WTC11 (cell line): Measurements from ENCODE around the gene ARHGEF37. TPM values are rescaled to one million over a fixed set of nuclear protein-coding genes. Genes with fewer than 3 reads are reported as not detected.

Experiments
- ATAC-seq: fragments of 200-7000 bp; cut with Tn5 transposase; 2 replicates; pipeline ENCODE4 v1.10.0; 2021; ENCODE audit warnings: mild to moderate bottlenecking, moderate library complexity
- CTCF ChIA-PET: fragments of 300-600 bp; sonication (Branson Sonifier 250); formaldehyde crosslinking; loops from one replicate; lab custom pipeline; 2021; ENCODE audit warnings: antibody characterized with exemption; lab: Charles Lee
- POLR2A ChIA-PET: fragments of 350-600 bp; sonication (Branson Sonifier 250); formaldehyde crosslinking; loops from one replicate; lab custom pipeline; 2021; ENCODE audit warnings: antibody characterized with exemption; lab: Charles Lee
- DNase-seq: peaks from one replicate; pipeline ENCODE4 v3.0.0; 2021; ENCODE audit warnings: low spot score
- H3K27ac Mint-ChIP-seq: 2 replicates; pipeline ENCODE4 v1.8.0; 2021; ENCODE audit warnings: mixed read lengths
- H3K27me3 Mint-ChIP-seq: 2 replicates; pipeline ENCODE4 v1.8.0; 2021; ENCODE audit warnings: low read depth, mild to moderate bottlenecking, moderate library complexity, mixed read lengths
- H3K36me3 Mint-ChIP-seq: 2 replicates; pipeline ENCODE4 v1.8.0; 2021; ENCODE audit warnings: mixed read lengths
- H3K4me1 Mint-ChIP-seq: 2 replicates; pipeline ENCODE4 v1.8.0; 2022; ENCODE audit warnings: mixed read lengths
- H3K4me3 Mint-ChIP-seq: 2 replicates; pipeline ENCODE4 v1.8.0; 2021; ENCODE audit warnings: mild to moderate bottlenecking, moderate library complexity, mixed read lengths
- H3K9me3 Mint-ChIP-seq: 2 replicates; pipeline ENCODE4 v1.8.0; 2021; ENCODE audit warnings: mixed read lengths
- GABPB1 ChIP-seq: sonication (generic); formaldehyde crosslinking; IDR thresholded peaks from 2 replicates; pipeline ENCODE4 v1.8.1; 2023; ENCODE audit warnings: mild to moderate bottlenecking, missing genetic modification reagents
- KAT7 ChIP-seq: sonication (generic); formaldehyde crosslinking; IDR thresholded peaks from 2 replicates; pipeline ENCODE4 v1.8.1; 2023; ENCODE audit warnings: missing genetic modification reagents, mild to moderate bottlenecking, borderline replicate concordance
- SMAD3 ChIP-seq: sonication (generic); formaldehyde crosslinking; IDR thresholded peaks from 2 replicates; pipeline ENCODE4 v1.8.0; 2022; ENCODE audit warnings: missing genetic modification reagents, mild to moderate bottlenecking, borderline replicate concordance
- STAT6 ChIP-seq: sonication (generic); formaldehyde crosslinking; conservative IDR thresholded peaks from 2 replicates; pipeline ENCODE4 v1.8.1; 2023; ENCODE audit warnings: mild to moderate bottlenecking, low read depth, missing genetic modification reagents, moderate library complexity
- ZNF317 ChIP-seq: sonication (generic); formaldehyde crosslinking; IDR thresholded peaks from 2 replicates; pipeline ENCODE4 v1.8.1; 2023; ENCODE audit warnings: low read depth, mild to moderate bottlenecking, moderate library complexity, missing genetic modification reagents, borderline replicate concordance
- ZNF396 ChIP-seq: fragments of 250-450 bp; sonication (Bioruptor Pico); IDR thresholded peaks from 2 replicates; pipeline ENCODE4 v1.8.0; 2021; ENCODE audit warnings: mild to moderate bottlenecking, moderate library complexity, borderline replicate concordance
- ZNF416 ChIP-seq: fragments of 250-450 bp; sonication (Bioruptor Pico); IDR thresholded peaks from 2 replicates; pipeline ENCODE4 v1.9.0; 2021; ENCODE audit warnings: mild to moderate bottlenecking, inconsistent platforms
- total RNA-seq: library from RNA; stranded (reverse); gene quantifications from 3 replicates; pipeline ENCODE4 v1.2.3, GENCODE V29; 2021
- TF ChIP-seq, protein P1 (sequence below): fragments of 200-600 bp; IDR thresholded peaks from 2 replicates; pipeline ENCODE4 v1.8.0; 2022; ENCODE audit warnings: antibody characterized with exemption
- TF ChIP-seq, protein P2 (sequence below): sonication (generic); formaldehyde crosslinking; IDR thresholded peaks from 2 replicates; pipeline ENCODE4 v1.8.1; 2023; ENCODE audit warnings: mild to moderate bottlenecking, missing genetic modification reagents, moderate library complexity
- TF ChIP-seq, protein P3 (sequence below): sonication (generic); formaldehyde crosslinking; IDR thresholded peaks from 2 replicates; pipeline ENCODE4 v1.8.1; 2023; ENCODE audit warnings: mild to moderate bottlenecking, moderate library complexity, missing genetic modification reagents
- TF ChIP-seq, protein P4 (sequence below): sonication (generic); formaldehyde crosslinking; IDR thresholded peaks from 2 replicates; pipeline ENCODE4 v1.8.1; 2022; ENCODE audit warnings: low read depth, missing genetic modification reagents, borderline replicate concordance
- TF ChIP-seq, protein P5 (sequence below): sonication (generic); formaldehyde crosslinking; IDR thresholded peaks from 2 replicates; pipeline ENCODE4 v1.8.1; 2023; ENCODE audit warnings: mild to moderate bottlenecking, missing genetic modification reagents

Gene ARHGEF37
- total RNA-seq, 1 experiment from 2014 or later: 1.1 TPM

DNA sequence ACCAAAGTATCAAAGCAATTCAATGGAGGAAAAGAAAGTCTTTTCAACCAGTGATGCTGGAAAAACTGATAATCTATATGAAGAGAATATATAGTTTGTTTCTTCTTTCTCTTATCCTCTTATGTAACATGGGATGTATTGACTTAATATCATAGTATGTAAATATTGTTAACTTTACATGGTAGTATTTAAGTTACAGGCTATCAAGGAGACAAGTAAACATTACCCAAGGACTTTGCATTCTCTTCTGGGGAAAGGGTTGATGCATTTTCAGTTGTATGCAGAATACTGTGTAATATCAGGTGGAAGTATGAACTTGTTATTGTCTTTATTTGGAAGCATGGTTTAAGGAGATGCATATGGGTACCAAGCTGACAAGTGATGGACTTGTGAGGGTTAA is 9.1 kb upstream of the ARHGEF37 start (continued):
- TF ChIP-seq STAT6 (CRISPR knock-in tag) (no peak), ZNF396 (CRISPR knock-in tag) (no peak)
- TF ChIP-seq, protein P1, sequence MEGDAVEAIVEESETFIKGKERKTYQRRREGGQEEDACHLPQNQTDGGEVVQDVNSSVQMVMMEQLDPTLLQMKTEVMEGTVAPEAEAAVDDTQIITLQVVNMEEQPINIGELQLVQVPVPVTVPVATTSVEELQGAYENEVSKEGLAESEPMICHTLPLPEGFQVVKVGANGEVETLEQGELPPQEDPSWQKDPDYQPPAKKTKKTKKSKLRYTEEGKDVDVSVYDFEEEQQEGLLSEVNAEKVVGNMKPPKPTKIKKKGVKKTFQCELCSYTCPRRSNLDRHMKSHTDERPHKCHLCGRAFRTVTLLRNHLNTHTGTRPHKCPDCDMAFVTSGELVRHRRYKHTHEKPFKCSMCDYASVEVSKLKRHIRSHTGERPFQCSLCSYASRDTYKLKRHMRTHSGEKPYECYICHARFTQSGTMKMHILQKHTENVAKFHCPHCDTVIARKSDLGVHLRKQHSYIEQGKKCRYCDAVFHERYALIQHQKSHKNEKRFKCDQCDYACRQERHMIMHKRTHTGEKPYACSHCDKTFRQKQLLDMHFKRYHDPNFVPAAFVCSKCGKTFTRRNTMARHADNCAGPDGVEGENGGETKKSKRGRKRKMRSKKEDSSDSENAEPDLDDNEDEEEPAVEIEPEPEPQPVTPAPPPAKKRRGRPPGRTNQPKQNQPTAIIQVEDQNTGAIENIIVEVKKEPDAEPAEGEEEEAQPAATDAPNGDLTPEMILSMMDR: no peak
- TF ChIP-seq, protein P2, sequence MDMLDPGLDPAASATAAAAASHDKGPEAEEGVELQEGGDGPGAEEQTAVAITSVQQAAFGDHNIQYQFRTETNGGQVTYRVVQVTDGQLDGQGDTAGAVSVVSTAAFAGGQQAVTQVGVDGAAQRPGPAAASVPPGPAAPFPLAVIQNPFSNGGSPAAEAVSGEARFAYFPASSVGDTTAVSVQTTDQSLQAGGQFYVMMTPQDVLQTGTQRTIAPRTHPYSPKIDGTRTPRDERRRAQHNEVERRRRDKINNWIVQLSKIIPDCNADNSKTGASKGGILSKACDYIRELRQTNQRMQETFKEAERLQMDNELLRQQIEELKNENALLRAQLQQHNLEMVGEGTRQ: no peak
- TF ChIP-seq, all 79 proteins: peak for 0

DNA sequence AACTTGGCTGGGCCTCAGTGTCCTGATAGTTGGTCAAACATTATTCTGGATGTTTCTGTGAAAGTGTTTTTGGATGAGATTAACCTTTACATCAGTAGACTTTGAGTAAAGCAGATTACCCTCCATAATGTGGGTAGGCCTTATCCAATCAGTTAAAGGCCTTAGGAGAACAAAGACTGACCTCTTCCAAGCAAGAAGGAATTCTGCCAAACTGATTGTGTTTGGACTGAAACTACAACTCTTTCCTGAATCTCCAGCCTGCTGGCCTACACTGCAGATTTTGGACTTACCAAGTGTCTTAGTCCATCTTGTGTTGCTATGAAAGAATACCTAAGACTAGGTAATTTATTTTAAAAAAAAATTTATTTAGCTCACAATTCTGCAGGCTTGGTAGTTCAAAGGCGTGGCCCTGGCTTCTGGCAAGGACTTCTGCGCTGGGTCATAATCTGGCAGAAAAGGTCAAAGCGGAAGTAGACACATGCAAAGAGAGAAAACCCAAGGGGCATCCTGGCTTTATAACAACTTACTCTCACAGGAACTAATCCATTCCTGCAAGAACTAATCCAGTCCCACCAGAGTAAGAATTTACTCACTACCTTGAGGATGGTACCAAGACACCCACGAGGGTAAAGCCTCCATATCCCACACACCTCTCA is 8.6 kb upstream of the ARHGEF37 start:
- DNase-seq (no peak), ATAC-seq (no peak)
- CTCF ChIA-PET: no interaction called here
- H3K36me3 Mint-ChIP-seq: no peaks in the 10 kb centered on the region
- H3K27me3 Mint-ChIP-seq: no peaks in the 10 kb centered on the region
- no peak for TF ChIP-seq GABPB1 (CRISPR knock-in tag)
- TF ChIP-seq, protein P3, sequence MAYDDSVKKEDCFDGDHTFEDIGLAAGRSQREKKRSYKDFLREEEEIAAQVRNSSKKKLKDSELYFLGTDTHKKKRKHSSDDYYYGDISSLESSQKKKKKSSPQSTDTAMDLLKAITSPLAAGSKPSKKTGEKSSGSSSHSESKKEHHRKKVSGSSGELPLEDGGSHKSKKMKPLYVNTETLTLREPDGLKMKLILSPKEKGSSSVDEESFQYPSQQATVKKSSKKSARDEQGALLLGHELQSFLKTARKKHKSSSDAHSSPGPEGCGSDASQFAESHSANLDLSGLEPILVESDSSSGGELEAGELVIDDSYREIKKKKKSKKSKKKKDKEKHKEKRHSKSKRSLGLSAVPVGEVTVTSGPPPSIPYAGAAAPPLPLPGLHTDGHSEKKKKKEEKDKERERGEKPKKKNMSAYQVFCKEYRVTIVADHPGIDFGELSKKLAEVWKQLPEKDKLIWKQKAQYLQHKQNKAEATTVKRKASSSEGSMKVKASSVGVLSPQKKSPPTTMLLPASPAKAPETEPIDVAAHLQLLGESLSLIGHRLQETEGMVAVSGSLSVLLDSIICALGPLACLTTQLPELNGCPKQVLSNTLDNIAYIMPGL: no peak
- no peak for TF ChIP-seq ZNF416
- TF ChIP-seq, protein P1: no peak
- no peak for TF ChIP-seq KAT7 (CRISPR knock-in tag)
- TF ChIP-seq ZNF317: no peak
- TF ChIP-seq SMAD3 (CRISPR knock-in tag): no peak
- TF ChIP-seq, protein P4, sequence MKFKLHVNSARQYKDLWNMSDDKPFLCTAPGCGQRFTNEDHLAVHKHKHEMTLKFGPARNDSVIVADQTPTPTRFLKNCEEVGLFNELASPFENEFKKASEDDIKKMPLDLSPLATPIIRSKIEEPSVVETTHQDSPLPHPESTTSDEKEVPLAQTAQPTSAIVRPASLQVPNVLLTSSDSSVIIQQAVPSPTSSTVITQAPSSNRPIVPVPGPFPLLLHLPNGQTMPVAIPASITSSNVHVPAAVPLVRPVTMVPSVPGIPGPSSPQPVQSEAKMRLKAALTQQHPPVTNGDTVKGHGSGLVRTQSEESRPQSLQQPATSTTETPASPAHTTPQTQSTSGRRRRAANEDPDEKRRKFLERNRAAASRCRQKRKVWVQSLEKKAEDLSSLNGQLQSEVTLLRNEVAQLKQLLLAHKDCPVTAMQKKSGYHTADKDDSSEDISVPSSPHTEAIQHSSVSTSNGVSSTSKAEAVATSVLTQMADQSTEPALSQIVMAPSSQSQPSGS (CRISPR knock-in tag): no peak
- TF ChIP-seq, protein P5, sequence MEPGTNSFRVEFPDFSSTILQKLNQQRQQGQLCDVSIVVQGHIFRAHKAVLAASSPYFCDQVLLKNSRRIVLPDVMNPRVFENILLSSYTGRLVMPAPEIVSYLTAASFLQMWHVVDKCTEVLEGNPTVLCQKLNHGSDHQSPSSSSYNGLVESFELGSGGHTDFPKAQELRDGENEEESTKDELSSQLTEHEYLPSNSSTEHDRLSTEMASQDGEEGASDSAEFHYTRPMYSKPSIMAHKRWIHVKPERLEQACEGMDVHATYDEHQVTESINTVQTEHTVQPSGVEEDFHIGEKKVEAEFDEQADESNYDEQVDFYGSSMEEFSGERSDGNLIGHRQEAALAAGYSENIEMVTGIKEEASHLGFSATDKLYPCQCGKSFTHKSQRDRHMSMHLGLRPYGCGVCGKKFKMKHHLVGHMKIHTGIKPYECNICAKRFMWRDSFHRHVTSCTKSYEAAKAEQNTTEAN (CRISPR knock-in tag): no peak
- POLR2A ChIA-PET: no interaction called here
- H3K9me3 Mint-ChIP-seq: no peaks in the 10 kb centered on the region
- H3K4me1 Mint-ChIP-seq: no peaks in the 10 kb centered on the region
- no peak overlapping the region for H3K4me3 Mint-ChIP-seq
- no peak overlapping the region for H3K27ac Mint-ChIP-seq
